ENCODE results near the gene GPR17.

GPR17 gene

DNA sequence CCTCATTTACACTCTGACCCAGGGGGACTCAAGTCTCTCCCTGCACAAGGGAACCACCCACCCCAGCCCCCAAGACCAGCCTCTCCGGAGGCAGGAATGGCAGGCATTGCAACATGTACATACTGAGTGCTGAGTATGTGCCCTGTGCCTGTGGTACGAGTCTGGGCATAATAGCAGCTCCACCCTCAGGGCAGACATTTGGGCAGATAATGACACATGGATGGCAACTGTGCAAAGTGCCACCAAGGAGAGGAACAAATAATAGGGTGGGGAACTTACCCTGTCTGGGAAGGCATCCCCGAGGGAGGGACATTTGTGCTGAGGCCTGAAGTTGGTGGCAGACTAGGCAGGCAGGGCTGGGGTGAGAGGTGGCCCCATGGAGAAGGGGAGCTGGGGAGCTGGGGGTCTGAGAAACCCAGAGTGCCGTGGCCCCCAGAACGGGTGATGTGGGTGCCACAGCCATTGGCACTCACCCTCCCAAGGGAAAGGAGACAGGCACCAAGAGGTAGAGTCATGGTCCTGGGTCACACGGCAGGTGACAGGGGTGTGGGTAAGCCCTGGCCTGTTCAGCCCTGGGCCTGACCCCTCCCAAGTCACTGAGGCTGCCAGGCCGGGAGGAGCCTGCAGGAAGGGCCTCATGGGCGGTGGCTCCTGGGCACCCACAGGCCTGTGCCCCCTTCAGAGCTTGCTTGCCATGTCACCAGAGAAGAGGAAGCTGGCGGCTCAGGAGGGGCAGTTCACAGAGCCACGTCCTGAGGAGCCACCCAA is 15.7 kb upstream of the GPR17 start:
- DNase-seq = no peak

DNA sequence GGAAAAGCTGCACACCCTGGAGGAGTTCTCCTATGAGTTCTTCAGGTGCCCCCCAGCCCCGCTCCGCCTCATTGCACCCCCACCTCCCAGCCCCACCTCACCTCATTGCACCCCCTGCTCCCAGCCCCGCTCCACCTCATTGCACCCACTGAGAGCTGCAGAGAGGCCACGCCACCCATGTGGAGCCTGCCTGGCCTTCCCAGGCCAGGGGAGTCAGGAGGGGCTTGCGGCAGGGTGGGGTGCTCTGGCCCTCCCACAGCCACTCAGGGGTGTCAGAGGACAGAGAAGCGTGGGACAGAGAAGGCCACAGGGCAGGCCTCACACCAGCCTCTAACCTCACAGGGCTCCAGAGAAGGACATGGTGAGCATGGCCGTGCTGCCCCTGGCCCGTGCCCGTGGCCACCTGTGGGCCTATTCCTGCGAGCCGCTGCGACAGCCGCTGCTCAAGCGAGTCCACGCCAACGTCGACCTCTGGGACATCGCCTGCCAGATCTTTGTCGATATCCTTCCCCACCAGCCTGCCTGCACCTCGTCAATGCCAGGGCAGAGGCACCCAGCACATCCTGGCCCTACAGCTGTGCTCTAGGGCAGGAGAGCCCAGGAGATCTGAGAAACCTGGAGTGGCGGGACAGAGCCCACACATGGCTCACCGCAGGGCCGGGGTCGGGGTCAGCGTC is 15.0 kb upstream of the GPR17 start:
- DNase-seq = no peak

DNA sequence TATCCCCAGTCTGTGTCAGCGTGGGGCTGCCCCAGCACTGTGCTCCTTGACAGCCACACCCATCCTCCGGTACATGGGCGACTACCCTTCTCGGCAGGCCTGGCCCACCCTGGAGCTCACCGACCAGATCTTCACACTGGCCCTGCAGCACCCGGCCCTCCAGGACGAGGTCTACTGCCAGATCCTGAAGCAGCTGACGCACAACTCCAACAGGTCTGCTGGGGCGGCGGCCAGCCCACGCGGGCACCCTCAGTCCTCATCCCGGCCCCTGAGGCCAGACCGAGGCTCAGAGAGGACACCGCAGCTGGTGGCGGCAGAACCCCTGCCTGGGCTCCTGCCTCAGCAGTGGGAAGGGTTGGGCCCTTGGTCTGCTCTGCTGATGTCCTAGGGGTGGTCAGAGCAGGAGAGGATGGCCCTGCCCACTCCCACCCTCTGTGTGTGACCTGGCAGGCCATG is 14.4 kb upstream of the GPR17 start:
- no peak for DNase-seq

DNA sequence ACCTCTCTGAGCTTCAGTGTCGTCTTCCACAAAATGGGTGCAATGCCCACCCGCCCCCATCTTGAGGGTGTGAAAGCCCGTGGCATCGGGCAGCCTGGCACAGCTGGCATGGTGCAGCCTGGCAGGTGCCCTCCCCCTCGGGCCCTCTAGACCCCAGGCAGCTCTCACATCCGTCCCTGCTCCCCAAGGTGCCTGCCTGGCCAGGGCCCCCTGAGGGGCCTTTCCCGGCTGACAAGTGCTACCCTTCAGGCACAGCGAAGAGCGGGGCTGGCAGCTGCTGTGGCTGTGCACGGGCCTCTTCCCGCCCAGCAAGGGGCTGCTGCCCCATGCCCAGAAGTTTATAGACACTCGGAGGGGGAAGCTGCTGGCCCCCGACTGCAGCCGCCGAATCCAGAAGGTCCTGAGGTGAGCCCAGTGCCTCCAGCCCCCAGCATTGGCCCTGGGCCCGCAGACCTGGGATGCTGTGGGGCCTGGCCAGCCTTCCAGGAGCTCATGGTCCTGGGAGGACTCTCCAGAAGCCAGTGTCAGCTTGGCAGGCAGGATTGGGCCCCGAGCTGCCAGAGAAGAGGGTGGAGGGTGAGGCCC is 13.9 kb upstream of the GPR17 start:
- no peak for DNase-seq

DNA sequence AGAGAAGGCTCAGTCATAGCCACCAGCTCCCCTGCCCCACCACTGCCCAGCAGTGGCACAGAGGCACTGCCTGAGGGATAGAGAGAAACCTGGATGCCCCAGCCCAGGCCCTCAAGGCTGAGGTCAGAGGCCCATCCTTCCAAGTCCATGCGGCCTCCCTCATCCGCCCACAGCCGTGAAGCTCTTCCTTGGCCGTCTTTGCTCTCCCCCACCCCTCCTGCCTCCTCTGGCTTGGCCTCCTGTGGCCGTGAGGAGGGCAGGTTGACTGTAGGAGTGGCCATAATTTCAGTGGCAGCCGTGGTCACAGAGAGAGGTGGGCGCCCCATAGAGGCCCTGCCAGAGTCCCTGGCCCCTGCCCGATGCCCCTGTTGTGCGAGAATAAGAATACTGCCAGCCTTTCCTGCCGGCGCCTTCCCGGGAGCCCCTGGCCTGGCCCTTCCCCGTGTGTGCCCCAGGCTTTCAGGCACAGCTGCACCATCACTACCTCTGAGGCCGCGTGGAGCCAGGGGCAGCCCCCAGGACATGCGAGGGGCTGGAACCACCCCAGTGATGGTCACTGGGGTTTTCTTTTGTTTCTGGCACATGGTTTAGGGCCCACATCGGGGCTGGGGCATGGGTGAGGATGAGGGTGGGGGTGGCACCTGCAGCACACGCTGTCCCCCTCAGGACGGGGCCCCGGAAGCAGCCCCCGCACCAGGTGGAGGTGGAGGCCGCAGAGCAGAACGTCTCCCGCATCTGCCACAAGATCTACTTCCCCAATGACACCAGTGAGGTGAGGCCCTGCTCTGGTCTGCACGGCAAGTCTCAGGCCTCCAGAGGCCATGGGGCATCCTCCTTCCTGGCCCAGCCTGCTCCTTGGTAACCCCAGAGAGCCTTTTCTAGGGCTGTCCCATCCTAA is 13.1 kb upstream of the GPR17 start:
- DNase-seq = no peak

DNA sequence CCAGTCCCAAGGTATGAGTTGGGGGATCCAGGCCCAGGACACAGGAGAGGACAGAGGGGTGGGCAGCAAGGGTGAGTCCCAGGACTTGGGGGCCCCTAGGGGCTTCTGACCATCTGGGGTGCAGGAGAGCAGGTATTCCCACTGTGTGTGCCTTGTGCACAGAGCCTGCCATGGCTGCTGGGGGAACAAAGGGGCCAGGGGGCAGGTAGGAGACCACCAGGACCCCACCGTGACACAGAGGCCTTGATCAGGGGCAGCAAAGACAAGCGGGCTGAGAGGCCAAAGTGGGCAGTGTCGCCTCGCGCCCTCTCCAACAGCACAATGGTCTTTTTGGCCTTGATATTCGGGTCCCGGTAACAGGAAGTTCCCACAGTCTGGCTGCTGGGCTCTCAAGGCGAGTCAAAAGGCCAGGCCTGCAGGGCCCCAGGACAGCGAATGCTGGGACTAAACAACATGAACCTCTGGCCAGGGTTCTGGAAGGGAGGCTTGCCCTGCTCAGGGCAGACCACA is 12.3 kb upstream of the GPR17 start:
- no peak for DNase-seq

DNA sequence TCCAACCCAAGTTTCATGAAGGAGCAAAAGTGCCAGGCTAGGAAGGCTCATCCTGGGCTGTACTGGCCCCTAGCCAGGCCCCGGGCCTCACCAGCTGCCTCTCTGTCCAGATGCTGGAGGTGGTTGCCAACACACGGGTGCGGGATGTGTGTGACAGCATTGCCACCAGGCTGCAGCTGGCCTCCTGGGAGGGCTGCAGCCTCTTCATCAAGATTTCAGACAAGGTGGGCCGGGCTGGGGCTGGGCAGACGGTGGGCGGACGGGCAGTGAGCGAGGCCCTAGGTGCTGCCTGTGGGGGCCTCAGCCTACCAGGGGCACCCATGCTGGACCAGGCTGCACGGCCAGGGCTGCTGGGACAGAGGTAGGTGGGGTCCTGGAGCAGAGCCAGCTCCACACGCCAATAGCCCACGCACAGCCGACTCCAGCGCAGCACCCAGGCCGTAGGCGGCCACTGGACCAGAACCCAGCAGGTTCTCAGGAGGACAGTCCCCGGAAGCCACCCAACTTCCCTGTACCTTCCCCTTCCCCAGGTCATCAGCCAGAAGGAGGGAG is 11.8 kb upstream of the GPR17 start:
- DNase-seq = no peak

DNA sequence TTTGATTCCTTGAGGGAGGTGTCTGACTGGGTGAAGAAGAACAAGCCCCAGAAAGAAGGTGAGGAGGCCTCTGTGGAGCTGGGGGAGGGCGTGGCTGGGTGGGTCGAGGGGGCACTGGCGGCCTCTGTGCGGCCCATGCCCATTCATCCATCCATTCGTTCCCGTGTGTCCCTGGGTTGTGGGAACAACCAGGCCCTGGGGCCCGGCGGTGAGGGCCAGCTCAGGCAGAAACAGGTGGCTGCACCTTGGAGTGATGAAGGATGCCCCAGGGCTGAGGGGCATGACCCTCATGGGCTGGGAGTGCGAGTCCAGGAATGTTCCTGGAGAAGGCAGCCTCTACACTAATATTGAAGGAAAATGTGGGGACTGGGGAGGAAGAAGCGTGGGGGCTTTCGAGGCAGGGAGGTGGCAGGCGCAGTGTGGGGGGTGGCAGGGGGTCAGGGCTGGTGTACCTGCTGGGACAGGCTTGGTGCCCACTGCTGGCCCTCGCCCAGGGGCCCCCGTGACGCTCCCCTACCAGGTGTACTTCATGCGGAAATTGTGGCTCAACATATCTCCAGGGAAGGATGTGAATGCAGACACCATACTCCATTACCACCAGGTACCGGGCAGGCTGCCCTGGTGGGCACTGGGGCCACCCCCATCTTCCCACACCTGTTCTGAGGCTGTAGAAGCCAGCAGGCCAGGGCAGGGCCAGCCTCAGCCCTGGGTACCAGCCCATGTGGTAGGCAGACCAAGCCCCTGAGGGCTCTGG is 11.2 kb upstream of the GPR17 start:
- no peak for DNase-seq

DNA sequence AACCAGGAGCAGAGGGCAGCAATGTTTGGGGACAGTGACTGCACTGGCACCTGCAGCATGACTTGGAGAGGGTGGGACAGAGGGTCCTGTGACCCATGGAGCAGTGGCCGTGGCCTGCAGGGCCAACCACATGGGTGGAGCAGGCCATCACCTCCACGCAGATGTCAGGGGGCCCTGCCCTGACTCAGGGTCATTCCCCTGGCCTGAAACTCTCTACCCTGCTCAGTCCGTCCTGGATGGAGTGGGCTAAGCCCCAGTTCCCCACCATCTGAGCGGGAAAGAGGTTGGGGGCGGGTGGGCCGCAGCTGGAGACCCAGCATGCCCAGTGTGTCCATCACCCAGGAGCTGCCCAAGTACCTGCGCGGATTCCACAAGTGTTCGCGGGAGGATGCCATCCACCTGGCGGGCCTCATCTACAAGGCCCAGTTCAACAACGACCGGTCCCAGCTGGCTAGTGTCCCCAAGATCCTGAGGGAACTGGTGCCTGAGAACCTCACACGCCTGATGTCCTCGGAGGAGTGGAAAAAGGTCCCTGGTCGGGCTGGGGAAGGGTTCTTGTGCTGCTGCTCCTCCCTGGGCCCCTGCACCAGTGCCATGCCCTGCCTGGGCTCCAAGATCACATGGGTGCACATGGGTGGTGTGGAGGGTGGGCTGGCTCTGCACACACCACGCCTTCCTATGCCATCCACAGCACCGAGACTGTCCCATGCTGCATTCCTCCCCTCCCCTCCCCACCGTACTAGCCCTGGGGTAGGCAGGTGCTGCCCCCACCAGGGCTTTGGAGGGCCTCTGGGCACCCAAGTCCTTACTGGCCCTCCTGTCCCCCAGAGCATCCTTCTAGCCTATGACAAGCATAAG is 10.3 kb upstream of the GPR17 start:
- DNase-seq = no peak

DNA sequence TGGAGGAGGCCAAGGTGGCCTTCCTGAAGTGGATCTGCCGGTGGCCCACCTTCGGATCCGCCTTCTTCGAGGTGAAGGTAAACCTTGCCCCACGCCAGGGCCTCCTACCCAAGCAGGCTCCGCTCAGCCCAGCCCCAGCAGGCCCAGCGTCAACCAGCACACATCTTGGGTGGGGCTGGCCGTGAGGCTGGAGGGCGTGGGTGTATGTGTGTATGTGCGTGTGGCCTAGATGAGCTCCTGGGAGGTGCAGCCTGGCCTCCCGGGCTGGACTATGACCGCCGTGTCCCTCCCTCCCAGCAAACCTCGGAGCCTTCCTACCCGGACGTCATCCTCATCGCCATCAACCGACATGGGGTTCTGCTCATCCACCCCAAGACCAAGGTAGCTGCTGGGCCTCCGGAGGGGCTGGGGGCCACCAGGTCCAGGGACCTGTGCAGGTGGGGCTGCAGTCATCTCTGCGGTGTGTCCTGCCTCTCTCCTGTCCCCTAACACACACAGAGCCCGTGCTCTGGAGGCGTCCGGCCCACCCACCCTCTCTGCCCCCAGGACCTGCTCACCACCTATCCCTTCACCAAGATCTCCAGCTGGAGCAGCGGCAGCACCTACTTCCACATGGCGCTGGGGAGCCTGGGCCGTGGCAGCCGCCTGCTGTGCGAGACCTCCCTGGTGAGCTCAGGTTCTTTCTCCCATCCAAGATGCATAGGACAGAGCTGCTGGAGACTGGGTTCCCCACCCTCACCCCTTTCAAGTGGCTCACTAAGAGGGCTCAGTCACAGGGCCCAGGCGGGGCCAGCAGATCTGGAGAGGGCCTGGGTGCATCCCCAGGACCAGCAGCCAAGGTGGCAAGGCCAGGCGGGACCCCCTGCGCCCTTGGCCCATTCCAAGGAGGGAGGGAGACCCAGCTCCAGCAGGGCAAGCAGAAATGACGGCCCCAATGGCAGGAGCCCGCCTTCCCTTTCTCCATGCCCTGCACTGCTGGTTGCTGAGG is 9.4 kb upstream of the GPR17 start:
- no peak for DNase-seq

DNA sequence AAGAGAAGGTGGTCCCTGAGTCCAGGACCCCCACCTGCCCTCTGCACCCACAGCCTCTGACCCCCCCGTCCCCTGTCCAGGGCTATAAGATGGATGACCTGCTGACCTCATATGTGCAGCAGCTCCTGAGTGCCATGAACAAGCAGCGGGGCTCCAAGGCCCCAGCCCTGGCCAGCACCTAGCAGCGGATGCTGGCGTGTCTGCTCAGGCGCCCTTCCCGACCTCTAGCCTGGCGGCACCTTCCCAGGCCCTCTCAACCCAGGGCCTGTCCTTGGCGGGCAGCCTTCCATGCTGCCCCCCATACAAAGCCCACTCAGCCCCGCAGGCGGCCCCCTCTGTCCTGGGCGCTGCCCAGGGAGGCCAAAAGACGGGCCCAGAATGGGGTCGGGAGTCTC is 8.7 kb upstream of the GPR17 start:
- no peak for DNase-seq

DNA sequence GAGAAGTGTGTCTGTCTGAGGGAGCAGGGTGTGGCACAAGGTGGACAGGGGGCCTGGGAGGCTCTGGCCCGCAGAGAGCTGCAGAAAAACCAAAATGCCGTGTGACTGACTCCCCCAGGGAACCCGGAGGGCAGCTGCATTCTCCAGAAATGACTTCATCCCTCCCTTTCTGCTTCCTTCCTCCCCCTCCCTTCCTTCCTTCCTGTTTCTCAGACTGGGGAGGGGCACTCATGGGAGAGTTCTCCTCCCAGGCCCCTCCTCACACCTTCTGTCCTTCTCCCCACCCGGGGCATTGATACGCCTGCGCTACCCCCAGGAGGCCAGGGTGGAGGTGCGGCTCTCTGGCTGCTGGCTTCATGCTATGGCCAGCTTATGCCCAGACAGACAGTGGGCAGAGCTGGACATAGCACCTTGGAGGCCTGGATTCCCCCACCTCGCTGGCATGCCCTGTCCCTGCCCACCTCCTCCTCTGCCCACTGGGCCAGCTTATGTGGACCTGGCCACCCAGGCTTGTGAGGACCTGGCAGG is 8.2 kb upstream of the GPR17 start:
- no peak for DNase-seq

DNA sequence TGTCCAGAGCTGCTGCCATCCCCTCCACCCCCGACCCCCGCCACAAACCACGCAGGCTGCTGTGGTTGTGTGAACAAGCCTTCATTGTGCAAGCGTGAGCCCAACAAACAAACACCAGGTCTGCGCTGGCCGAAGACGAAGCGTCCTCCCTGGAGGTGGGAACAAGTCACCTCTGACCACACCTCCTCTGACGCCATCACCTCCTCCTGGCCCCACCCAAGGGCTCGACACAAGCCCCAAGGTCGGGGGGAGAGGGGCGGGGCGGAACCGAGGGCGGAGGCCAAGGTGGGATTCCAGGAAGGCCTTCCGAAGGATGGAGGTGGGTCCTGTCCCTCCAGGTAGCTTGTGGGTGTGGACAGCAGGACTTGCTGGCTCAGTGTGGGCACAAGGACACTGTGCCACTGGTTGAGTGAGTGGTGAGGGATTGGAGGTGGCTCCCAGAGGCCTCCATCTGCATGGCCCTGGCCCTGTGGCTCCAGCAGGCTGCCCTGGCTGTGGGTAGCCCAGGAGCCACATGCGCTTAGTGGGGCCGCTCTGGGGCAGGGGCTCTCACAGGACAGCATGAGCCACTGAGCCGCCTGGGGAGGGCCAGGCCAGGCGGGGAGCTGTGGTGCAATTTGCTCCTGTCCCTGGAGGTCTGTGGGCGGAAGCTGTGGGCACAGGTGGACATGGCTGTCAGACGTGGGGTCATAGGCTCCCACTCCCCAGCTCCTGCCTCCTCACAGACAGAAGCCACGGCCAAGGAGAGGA is 7.4 kb upstream of the GPR17 start:
- DNase-seq = no peak

DNA sequence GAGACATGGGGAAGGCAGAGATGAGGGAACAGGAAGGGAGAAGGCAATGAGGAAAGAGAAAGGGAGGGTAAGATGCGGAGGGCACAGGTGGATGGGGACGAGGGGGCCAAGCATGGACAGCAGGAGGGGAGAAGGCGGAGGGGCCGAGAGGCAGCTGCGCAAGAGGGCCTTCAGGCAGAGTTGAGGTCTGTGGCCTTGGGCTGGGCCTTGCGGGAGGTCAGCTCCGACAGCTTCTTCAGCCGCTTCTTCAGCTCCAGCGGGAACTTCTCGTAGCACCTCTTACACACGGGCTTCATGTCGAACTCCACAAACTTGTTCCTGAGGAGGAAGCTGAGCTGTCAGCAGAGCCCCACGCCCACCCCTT is 6.9 kb upstream of the GPR17 start:
- DNase-seq = no peak

DNA sequence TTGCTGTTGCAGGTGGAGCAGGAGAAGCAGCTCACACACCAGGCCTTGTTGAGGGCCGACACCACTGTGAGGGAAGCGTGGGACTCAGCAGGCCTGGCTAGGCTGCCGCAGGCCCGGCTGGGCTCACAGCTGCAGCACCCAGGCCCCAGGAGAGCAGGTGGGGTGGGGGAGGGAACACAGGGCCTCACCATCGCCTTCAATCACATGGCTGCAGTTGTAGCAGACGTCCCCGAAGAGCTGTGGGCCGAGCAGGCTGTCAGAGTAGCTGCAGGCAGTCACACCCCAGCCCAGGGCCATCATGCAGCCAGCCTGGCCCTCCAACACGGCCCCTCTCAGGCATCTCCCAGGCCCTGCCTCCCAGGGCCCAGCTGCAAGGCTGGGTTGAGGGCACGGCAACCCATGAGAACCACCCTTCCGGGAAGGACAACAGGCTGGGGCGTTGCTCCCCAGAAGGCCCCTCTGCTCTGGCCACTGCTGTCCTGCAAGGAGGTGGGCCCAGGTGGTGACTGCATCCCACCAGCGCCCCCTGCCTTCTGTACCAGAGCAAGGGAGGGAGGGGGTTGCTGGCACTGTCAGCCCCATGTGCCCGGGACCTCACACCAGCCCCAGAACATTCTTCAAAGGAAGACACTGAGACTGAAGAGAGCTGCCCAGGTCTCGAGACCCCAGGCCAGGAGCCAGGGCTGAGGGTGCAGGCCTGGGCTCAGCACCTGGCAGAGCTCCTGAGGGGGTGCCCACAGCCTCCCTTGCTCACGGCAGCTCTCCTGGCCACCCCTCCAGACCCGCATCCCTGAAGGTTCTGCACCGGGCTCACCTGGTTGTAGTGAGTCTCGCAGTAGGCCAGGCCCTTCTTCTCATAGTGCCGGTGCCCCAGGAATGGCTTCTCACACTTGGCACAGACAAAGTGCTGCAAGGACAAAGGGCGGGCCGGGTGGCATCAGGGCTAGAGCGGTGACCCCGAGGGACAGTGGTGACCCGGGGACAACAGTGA is 5.6 kb upstream of the GPR17 start:
- no peak for DNase-seq

DNA sequence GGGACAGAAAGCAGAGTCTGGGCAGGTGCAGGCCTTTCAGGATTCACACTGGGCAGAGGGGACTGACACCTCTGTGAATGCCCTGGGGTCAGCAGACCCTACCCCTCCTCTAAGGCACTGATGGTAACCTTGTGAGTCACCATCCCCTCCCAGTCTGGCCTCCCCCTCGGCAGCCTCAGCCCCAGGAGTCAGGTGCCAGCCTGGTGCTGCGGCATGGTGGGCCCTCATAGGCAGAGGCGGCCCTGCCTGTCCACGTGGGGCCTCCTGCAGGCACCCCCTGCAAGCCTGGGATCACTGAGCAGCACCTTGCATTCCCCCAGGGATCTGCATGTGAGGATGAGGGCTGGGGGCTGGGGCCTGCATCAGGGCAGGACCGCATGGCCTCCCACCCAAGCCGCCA is 4.8 kb upstream of the GPR17 start:
- no peak for DNase-seq

DNA sequence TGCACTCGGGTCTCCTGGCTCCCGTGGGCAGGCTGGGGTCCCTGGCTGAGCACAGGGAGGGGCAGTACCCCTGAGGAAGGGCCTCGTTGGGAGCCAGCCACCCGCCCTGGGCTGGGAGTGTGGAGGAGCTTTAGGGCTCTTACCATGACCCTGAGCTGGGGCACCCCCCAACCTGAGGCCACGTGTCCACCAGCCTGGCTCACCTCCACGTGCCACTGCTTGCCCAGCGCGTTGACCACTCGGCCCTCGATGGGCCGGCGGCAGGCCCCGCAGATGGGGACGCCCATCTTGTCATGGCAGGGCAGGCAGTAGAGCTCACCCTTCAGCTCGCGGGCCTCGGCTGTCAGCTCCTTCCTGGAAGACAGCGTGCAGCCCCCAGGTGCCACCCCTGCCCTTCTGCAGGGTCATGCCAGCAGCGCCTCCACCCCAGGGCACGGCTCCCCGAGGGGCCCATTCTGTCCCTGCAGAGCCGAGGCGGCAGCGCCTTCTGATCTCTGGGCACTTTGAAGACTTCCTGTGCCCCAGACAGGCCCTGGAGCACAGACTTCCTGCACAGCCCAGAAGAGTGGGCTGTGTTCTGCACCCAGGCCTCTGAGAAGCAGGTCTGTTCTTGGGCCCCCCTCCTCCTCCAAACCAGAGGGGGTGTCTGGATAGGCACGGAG is 4.0 kb upstream of the GPR17 start:
- no peak for DNase-seq
